Heart left ventricle (tissue), 16 donors: ENCODE results near the gene TMEM184B. TPM values are rescaled to one million over a fixed set of nuclear protein-coding genes. Genes with fewer than 3 reads are reported as not detected.

ENCODE experiments used
- ATAC-seq, 4 donors: fragments of 200-7000 bp; cut with Tn5 transposase; one replicate each; pipeline ENCODE4 v1.9.1; 2020 to 2022; ENCODE audit warnings: moderate library complexity in 4 of 4, mild to moderate bottlenecking in 3 of 4, moderate number of reproducible peaks in 1 of 4
- DNase-seq, 5 donors: peaks; one replicate each; pipeline ENCODE4 v3.0.0-alpha.2; 2020
- H3K27ac ChIP-seq, 12 donors: fragments of 200-600 bp; sonication (generic) in 4 of 12; one replicate each; pipeline versions ENCODE4 v1.5.0 to v1.8.0; 2016 to 2022; ENCODE audit warnings: mild to moderate bottlenecking in 2 of 12
- H3K27me3 ChIP-seq, 9 donors: fragments of 200-600 bp; sonication (generic) in 2 of 9; one replicate each; pipeline versions ENCODE4 v1.5.1 to v1.8.0; 2016 to 2022; ENCODE audit warnings: mild to moderate bottlenecking in 3 of 9
- H3K36me3 ChIP-seq, 9 donors: fragments of 200-600 bp; sonication (generic) in 2 of 9; one replicate each; pipeline versions ENCODE4 v1.5.0 to v1.8.0; 2018 to 2022; ENCODE audit warnings: mild to moderate bottlenecking in 2 of 9
- H3K4me1 ChIP-seq, 12 donors: fragments of 200-600 bp; sonication (generic) in 4 of 12; one replicate each; pipeline versions ENCODE4 v1.5.0 to v1.8.0; 2016 to 2022; ENCODE audit warnings: mild to moderate bottlenecking in 3 of 12
- H3K4me3 ChIP-seq, 12 donors: fragments of 200-600 bp; sonication (generic) in 4 of 12; one replicate each; pipeline versions ENCODE4 v1.5.0 to v1.8.0; 2017 to 2022; ENCODE audit warnings: mild to moderate bottlenecking in 9 of 12, moderate library complexity in 4 of 12
- H3K9me3 ChIP-seq, 12 donors: fragments of 200-600 bp; sonication (generic) in 4 of 12; one replicate each; pipeline versions ENCODE4 v1.5.0 to v1.8.0; 2016 to 2022; ENCODE audit warnings: mild to moderate bottlenecking in 1 of 12
- CTCF ChIP-seq, 12 donors: fragments of 200-600 bp; sonication (generic) in 4 of 12; IDR thresholded peaks; one replicate each; pipeline versions ENCODE4 v1.5.0 to v1.8.0; 2018 to 2022; ENCODE audit warnings: antibody characterized with exemption in 12 of 12, mild to moderate bottlenecking in 5 of 12
- POLR2A ChIP-seq, 2 donors: fragments of 450-650 bp; IDR thresholded peaks; one replicate each; pipeline ENCODE4 v1.6.1; 2017; ENCODE audit warnings: antibody characterized with exemption in 2 of 2, mild to moderate bottlenecking in 2 of 2, moderate library complexity in 2 of 2
- WGBS, 4 donors: extraction: QIAGEN DNeasy Blood & Tissue Kit in 2 of 4; methylation state at CpG; one replicate each; pipeline versions ENCODE4 v1.1.5 to v1.1.7; 2013 to 2018; 5-methylcytosine and 5-hydroxymethylcytosine counted together
- intact Hi-C, 10 donors: fragments of 100-400 bp; cut with DNase I; formaldehyde crosslinking; loops; one replicate each; pipeline versions ENCODE4 v1.11.1 to v1.14.2; 2022
- polyA plus RNA-seq, 2 donors: library from polyadenylated mRNA; stranded (reverse); fragments of 200-250 nt; gene quantifications; one replicate each; pipeline ENCODE4 v1.2.3, GENCODE V29; 2013
- total RNA-seq, 9 donors: library from RNA; depleted of rRNA in 2 of 9; stranded (reverse); fragments of >200 nt in 2 of 9; fragmentation: NEBNext Ultra II Directional in 3 of 9; extraction: Animal tissue kit (Norgen Biotek cat#: 25700) in 3 of 9; gene quantifications; one replicate each; pipeline versions ENCODE4 v1.1.0 to v1.2.4, GENCODE V29; 2016 to 2023
- donor health status: ischemic (EF 13 %, LVEDD 7.1; RV severe dilation, severe dysfunction).
- donor health status: healthy with polysubstance abuse.
- donor health status: DM: no; HTN: yes; CAD: no.
- donor health status: DM: no; HTN: no; CAD: no.
- donor health status: ischemic (EF 25% LVEDD 6.9; RV normal size, moderate dysfunction).
- donor health status: ischemic (EF 25% LVEDD 5.7; RV mildly dilated, moderate dysfunction).
- donor health status: healthy.
- donor health status: DM: yes; HTN: yes; CAD: no.
- donor health status: ischemic (EF 35%, LVEDD 5.7; RV mildly dilated, moderate dysfunction).
- donor health status: nonischemic (EF 11% LVEDD 7.7; RV severe dilation, severe dysfunction).
- donor health status: DM: yes; HTN: yes; CAD: no.
- donor health status: PGD.
- donor health status: ischemic (EF 29% LVEDD 5.4; RV normal size, mild dysfunction).
- donor health status: nonischemic (EF 23%, LVEDD 6.1; RV moderate dilation, normal function).

The TMEM184B gene
- total and polyA plus RNA-seq, 11 donors: 19.5 to 103 (median 47.0) TPM

GRCh38 chr22:38315823-38316363 is 43.1 kb upstream of the TMEM184B start:
- peaks cover 0 to 23% (median 18%) of the 10 kb centered on the region in 9 donors for H3K36me3 ChIP-seq
- no peaks in the 10 kb centered on the region for H3K27me3 ChIP-seq
- WGBS, 4 donors: 0 to 3% (median 1%) methylated on average over 12 of the region's 12 CpGs
- H3K4me1 ChIP-seq: peaks cover 12 to 70% (median 59%) of the 10 kb centered on the region in 12 donors
- TF ChIP-seq POLR2A (IDR thresholded peaks at IDR 0.05) (no peak), CTCF (IDR thresholded peaks at IDR 0.05) (no peak)
- H3K4me3 ChIP-seq: peak overlapping the region; percentile 52 to 98 (median 84)
- peak overlapping the region; percentile 85 to 100 (median 98) for H3K27ac ChIP-seq
- intact Hi-C loops: loop anchor here in 4 of 10 donors (2.0 to 5.0 kb wide), 4 partner anchors 43 to 139 kb away; partner anchors contain the start of gene TMEM184B (in 4 of the 4)
- ATAC-seq (no peak), DNase-seq (no peak)
- no peaks in the 10 kb centered on the region for H3K9me3 ChIP-seq

GRCh38 chr22:38314933-38315822 is 42.4 kb upstream of the TMEM184B start:
- Histone ChIP-seq H3K36me3 (peaks cover 0 to 26% (median 18%) of the 10 kb centered on the region in 9 donors), H3K4me1 (peaks cover 20 to 78% (median 66%) of the 10 kb centered on the region in 12 donors), H3K4me3 (peak overlapping the region; percentile 52 to 98 (median 84)), H3K27me3 (no peaks in the 10 kb centered on the region), H3K9me3 (no peaks in the 10 kb centered on the region), H3K27ac (peak overlapping the region; percentile 85 to 100 (median 98))
- 0 to 6% (median 5%) methylated on average over 18 to 21 of the region's 21 CpGs for WGBS, 4 donors
- ATAC-seq (peak in 1 of 4 donors; percentile 1), DNase-seq (peak in 1 of 5 donors; percentile 53)
- intact Hi-C loops: loop anchor here in 8 of 10 donors (5.0 kb wide), 4 partner anchors 43 to 138 kb away; partner anchors contain the start of gene TMEM184B (in 7 of the 8)
- TF ChIP-seq POLR2A (IDR thresholded peaks at IDR 0.05) (no peak), CTCF (IDR thresholded peaks at IDR 0.05) (no peak)

- intact Hi-C loops: loop anchor here in 5 of 10 donors (5.0 kb wide), 3 partner anchors 42 to 83 kb away; partner anchors contain the start of gene TMEM184B (in 4 of the 5)
- ATAC-seq (peak in 1 of 4 donors; percentile 11), DNase-seq (no peak)
- 23 to 34% (median 31%) methylated on average over 17 to 23 of the region's 23 CpGs for WGBS, 4 donors
- peaks cover 21 to 85% (median 75%) of the 10 kb centered on the region in 12 donors for H3K4me1 ChIP-seq
- no peaks in the 10 kb centered on the region for H3K9me3 ChIP-seq
- peaks cover 0 to 27% (median 18%) of the 10 kb centered on the region in 9 donors for H3K36me3 ChIP-seq
- H3K27ac ChIP-seq: peak overlapping the region; percentile 85 to 100 (median 98)
- TF ChIP-seq POLR2A (IDR thresholded peaks at IDR 0.05) (no peak), CTCF (IDR thresholded peaks at IDR 0.05) (no peak)
- H3K27me3 ChIP-seq: no peaks in the 10 kb centered on the region
- H3K4me3 ChIP-seq: peak overlapping the region in 11 of 12 donors; percentile 67 to 98 (median 84)
Observed at GRCh38 chr22:38314051-38314932, 41.5 kb upstream of the TMEM184B start.
